NB4 (cell line): ENCODE data around the gene SERINC2.

Source experiments
- DNase-seq: peaks from one replicate; pipeline ENCODE4 v3.0.0; 2010; ENCODE audit warnings: low read depth
- H3K4me3 ChIP-seq: one replicate; pipeline ENCODE4 v1.5.1; 2011; ENCODE audit warnings: mild to moderate bottlenecking, low read depth, low read length, moderate library complexity
- CTCF ChIP-seq: IDR thresholded peaks from one replicate; pipeline ENCODE4 v1.5.1; 2012; ENCODE audit warnings: low read depth, low read length
- MAX ChIP-seq: IDR thresholded peaks from 2 replicates; pipeline ENCODE4 v1.6.1; 2011; ENCODE audit warnings: low read depth, low read length
- MYC ChIP-seq: IDR thresholded peaks from 2 replicates; pipeline ENCODE4 v1.6.1; 2011; ENCODE audit warnings: low read depth, low read length
- POLR2A ChIP-seq: IDR thresholded peaks from 2 replicates; pipeline ENCODE4 v1.6.1; 2011; ENCODE audit warnings: mild to moderate bottlenecking; ENCODE audit not compliant: insufficient read length; ENCODE audit errors: extremely low read depth

The SERINC2 gene

DNA sequence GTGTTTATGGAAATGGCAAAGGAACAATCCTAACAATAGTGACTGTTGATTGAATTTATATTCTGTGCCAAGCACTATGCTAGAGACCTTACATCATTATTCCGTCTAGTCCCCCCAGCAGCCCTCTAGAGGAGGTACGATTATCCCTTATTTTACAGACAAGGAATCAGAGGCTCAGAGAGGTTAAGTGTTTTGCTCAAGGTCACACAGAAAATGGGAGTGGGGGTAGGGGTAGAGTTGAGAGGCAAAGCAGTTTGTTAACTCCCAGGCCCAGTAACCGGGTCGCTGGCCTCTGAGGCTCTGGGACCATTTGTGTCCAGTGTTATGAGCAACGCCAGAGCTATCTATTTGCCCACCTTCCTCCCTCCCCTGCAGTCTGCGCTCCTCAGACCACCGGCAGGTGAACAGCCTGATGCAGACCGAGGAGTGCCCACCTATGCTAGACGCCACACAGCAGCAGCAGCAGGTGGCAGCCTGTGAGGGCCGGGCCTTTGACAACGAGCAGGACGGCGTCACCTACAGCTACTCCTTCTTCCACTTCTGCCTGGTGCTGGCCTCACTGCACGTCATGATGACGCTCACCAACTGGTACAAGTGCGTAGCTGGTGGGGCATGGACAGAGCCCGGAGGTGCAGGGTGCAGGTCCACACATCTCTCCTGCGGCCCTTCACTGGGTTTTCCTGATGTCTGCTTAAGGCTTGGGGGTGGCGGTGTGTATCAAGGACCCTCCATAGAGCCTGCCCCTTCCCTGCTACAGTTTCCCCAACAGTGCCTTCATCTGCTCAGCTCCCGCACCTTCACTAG, 19.8 kb downstream of the SERINC2 start:
- TF ChIP-seq POLR2A (no peak), CTCF (no peak), MAX (no peak), MYC (no peak)
- DNase-seq: no peak
- H3K4me3 ChIP-seq: no peak overlapping the region

DNA sequence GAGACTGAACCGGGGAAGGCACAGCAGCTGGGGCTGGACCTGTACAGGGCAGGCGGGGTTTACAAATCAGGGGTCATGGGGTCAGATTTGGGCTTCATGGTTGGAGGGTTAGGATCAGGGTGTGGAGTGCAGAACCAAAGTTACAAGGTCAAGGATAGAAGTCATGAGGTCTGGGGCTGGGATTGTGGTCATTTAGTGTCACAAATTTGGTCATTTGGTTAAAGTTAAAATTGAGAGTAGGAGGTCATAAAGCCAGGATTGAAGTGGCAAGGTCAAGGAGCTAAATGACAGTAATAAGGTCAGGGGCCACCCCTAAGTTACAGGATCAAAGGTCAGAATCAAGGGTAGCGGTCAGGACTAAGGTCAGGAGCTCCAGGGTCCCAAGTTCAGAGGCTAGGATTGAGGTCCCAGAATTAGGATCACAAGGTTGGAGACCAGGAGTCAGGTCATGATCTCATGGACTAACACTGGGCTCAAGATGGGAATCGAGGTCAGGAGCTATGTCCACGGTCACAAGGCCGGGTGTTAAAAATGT, 20.4 kb downstream of the SERINC2 start:
- H3K4me3 ChIP-seq: no peak overlapping the region
- no peak for DNase-seq
- TF ChIP-seq POLR2A (no peak), CTCF (no peak), MAX (no peak), MYC (no peak)

DNA sequence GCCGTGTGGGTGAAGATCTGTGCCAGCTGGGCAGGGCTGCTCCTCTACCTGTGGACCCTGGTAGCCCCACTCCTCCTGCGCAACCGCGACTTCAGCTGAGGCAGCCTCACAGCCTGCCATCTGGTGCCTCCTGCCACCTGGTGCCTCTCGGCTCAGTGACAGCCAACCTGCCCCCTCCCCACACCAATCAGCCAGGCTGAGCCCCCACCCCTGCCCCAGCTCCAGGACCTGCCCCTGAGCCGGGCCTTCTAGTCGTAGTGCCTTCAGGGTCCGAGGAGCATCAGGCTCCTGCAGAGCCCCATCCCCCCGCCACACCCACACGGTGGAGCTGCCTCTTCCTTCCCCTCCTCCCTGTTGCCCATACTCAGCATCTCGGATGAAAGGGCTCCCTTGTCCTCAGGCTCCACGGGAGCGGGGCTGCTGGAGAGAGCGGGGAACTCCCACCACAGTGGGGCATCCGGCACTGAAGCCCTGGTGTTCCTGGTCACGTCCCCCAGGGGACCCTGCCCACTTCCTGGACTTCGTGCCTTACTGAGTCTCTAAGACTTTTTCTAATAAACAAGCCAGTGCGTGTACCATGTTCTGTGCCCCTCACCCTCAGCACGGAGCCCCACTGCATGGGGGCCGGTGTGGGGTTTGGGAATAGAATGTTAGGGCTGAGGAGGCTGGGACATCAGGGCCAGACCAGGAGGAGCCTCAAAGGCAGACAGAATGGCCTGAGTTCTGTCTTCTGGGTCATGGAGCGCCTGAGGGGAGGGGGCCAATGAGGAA, 21.3 kb downstream of the SERINC2 start:
- H3K4me3 ChIP-seq: no peak overlapping the region
- no peak for TF ChIP-seq CTCF
- TF ChIP-seq MYC: no peak
- TF ChIP-seq POLR2A: no peak
- no peak for TF ChIP-seq MAX
- DNase-seq: no peak

DNA sequence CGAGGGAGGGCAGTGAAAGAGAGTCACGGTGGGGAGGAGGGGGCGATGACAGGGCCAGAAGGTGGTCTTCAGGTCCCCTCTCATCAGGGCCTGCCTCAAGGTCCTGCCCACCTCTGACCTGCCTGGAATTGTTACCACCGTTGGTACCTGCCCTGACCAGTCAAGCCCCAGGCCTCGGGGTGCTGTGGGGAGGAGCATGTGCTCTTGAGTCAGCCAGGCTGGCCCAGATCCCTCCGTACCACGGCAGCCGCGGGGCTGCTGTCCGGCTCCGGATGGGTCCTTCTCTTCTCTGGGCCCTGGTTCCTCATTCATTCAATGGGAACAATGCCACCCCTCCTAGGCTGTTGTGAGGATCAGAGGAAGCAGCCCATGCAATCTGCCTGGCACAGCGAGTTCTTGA, 22.0 kb downstream of the SERINC2 start:
- TF ChIP-seq POLR2A (no peak), MAX (no peak), CTCF (no peak), MYC (no peak)
- DNase-seq: no peak

DNA sequence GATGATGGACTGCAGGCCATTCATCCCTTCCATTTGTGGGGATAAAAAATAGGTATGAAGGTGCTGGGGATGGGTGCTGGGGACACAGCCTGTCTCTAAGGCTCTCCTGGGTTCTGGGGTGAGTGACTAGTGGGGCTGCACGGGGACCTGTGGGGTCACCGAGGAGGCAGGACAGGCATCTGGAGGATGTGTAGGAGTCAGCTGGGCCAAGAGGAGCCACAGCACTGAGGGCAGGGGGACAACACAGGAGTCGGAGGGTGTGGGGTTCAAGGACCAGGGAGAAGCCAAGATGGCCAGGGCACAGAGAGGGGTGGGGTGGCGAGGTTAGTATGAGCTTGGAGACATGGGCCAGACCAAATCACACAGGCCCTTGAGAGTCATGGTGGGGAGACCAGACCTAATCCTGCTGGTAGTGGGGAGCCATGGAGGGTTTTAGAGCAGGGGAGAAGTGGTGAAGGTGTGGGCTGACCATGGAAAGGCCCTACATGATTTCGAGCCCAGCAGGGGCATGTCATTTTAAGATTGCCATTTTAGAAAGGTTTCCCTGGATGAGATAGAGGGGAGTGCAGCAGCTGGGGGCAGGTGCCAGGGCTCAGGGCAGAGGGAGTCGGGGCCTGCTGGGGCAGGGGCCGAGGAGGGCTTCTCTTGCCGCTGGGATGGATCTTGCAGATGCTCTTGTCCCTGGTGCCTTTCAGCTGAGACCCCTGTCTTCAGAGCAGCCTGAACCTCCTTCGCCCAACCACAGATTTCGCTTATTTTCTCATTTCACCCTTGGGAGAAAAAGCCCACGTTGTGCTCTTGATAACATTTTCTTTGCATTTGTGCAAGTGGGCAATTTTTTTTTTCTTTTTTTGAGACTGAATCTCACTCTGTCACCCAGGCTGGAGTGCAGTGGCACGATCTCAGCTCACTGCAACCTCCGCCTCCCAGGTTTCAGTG, 22.7 kb downstream of the SERINC2 start:
- no peak overlapping the region for H3K4me3 ChIP-seq
- TF ChIP-seq CTCF (no peak), MAX (no peak), MYC (no peak), POLR2A (no peak)
- no peak for DNase-seq

More for the DNA sequence above, 22.0 kb downstream of the SERINC2 start:
- H3K4me3 ChIP-seq: no peak overlapping the region
